Upper lobe of left lung (tissue), 4 donors: Measurements from ENCODE around the gene PCDHGA6.

Experiments
- CTCF ChIP-seq, 6 experiments: fragments of 450-650 bp in 4 of 6; fragments of 200-600 bp in 2 of 6; sonication (generic) in 2 of 6; IDR thresholded peaks; one replicate each; pipeline ENCODE4 v1.5.1; 2016 to 2019; ENCODE audit warnings: antibody characterized with exemption in 6 of 6
- EP300 ChIP-seq, 4 donors: sonication (generic); formaldehyde crosslinking; IDR thresholded peaks; one replicate each; pipeline ENCODE4 v1.5.1; 2017; ENCODE audit warnings: antibody characterized with exemption in 4 of 4, control low read depth in 2 of 4
- POLR2A ChIP-seq, 4 donors: fragments of 450-650 bp; IDR thresholded peaks; one replicate each; pipeline ENCODE4 v1.5.1; 2016 to 2017; ENCODE audit warnings: antibody characterized with exemption in 4 of 4, mild to moderate bottlenecking in 2 of 4

- TF ChIP-seq CTCF (IDR thresholded peaks at IDR 0.05) (no peak), EP300 (IDR thresholded peaks at IDR 0.05) (no peak), POLR2A (IDR thresholded peaks at IDR 0.05) (no peak)
Observed at GRCh38 chr5:141355641-141356040, 18.1 kb upstream of the PCDHGA6 start.
